HEK293 (cell line): ENCODE measurements around the gene ARHGDIA.

Experiments used
- CTCF ChIA-PET: fragments of 350-600 bp; formaldehyde crosslinking; extraction: SDS; loops from one replicate; lab custom pipeline; 2021; ENCODE audit warnings: antibody characterized with exemption; lab: Yijun Ruan, JAX
- POLR2A ChIA-PET: fragments of 300-600 bp; formaldehyde crosslinking; extraction: SDS; loops from one replicate; lab custom pipeline; 2020; ENCODE audit warnings: antibody characterized with exemption, inconsistent platforms; lab: Yijun Ruan, JAX
- H3K27ac ChIP-seq: fragments of 200-500 bp; sonication (Bioruptor generic); 2 replicates; pipeline ENCODE4 v1.5.1; 2014; ENCODE audit warnings: low read depth, low read length, control low read depth, inconsistent platforms; ENCODE audit errors: extremely low read depth
- H3K36me3 ChIP-seq, 2 experiments: fragments of 200-500 bp in 1 of 2; sonication (Bioruptor generic) in 1 of 2; 1 replicate in 1 of 2; 2 replicates in 1 of 2; pipeline ENCODE4 v1.5.1; 2014 to 2017; ENCODE audit warnings: inconsistent platforms in 2 of 2, low read length in 2 of 2; ENCODE audit not compliant: control insufficient read depth in 2 of 2, insufficient read depth in 1 of 2
- H3K4me1 ChIP-seq: fragments of 200-500 bp; sonication (Bioruptor generic); 2 replicates; pipeline ENCODE4 v1.5.1; 2014; ENCODE audit warnings: mild to moderate bottlenecking, low read length, inconsistent platforms; ENCODE audit not compliant: control insufficient read depth, insufficient read depth
- H3K4me3 ChIP-seq: 2 replicates; pipeline ENCODE4 v1.5.1; 2011; ENCODE audit warnings: low read depth, mild to moderate bottlenecking, control low read depth, low read length, moderate library complexity
- H3K9me3 ChIP-seq: fragments of 200-500 bp; sonication (Bioruptor generic); 2 replicates; pipeline ENCODE4 v1.5.1; 2014; ENCODE audit warnings: low read depth, low read length, inconsistent platforms; ENCODE audit not compliant: control insufficient read depth, insufficient read depth
- ELK4 ChIP-seq: IDR thresholded peaks from 2 replicates; pipeline ENCODE4 v1.6.1; 2011; ENCODE audit warnings: mild to moderate bottlenecking, low read depth, low read length, borderline replicate concordance
- GLIS1 ChIP-seq: fragments of 450-650 bp; formaldehyde crosslinking; IDR thresholded peaks from 2 replicates; pipeline ENCODE4 v1.5.1; 2016; ENCODE audit warnings: missing biosample characterization, missing genetic modification characterization
- KLF1 ChIP-seq: fragments of 450-650 bp; formaldehyde crosslinking; IDR thresholded peaks from 2 replicates; pipeline ENCODE4 v1.5.1; 2016; ENCODE audit warnings: missing biosample characterization, missing genetic modification characterization
- PRDM6 ChIP-seq: fragments of 450-650 bp; formaldehyde crosslinking; IDR thresholded peaks from 2 replicates; pipeline ENCODE4 v1.5.1; 2017; ENCODE audit warnings: missing biosample characterization, missing genetic modification characterization
- SCRT2 ChIP-seq: fragments of 450-650 bp; formaldehyde crosslinking; IDR thresholded peaks from 2 replicates; pipeline ENCODE4 v1.5.1; 2016; ENCODE audit warnings: missing biosample characterization, missing genetic modification characterization
- SETDB1 ChIP-seq: IDR thresholded peaks from one replicate; pipeline ENCODE4 v1.6.1; 2017; ENCODE audit warnings: mild to moderate bottlenecking, low read length, moderate library complexity, mixed read lengths; ENCODE audit not compliant: insufficient read length
- WT1 ChIP-seq: fragments of 450-650 bp; formaldehyde crosslinking; IDR thresholded peaks from 2 replicates; pipeline ENCODE4 v1.5.1; 2016; ENCODE audit warnings: missing biosample characterization, missing genetic modification characterization
- YY2 ChIP-seq: fragments of 450-650 bp; formaldehyde crosslinking; IDR thresholded peaks from 2 replicates; pipeline ENCODE4 v1.5.1; 2016; ENCODE audit warnings: missing biosample characterization, missing genetic modification characterization
- ZBTB1 ChIP-seq: fragments of 450-650 bp; formaldehyde crosslinking; IDR thresholded peaks from 2 replicates; pipeline ENCODE4 v1.5.1; 2016; ENCODE audit warnings: missing biosample characterization, missing genetic modification characterization
- ZBTB44 ChIP-seq: fragments of 450-650 bp; IDR thresholded peaks from 2 replicates; pipeline ENCODE4 v1.5.1; 2018; ENCODE audit warnings: missing biosample characterization, mild to moderate bottlenecking, missing genetic modification characterization
- ZBTB6 ChIP-seq: fragments of 450-650 bp; formaldehyde crosslinking; IDR thresholded peaks from 2 replicates; pipeline ENCODE4 v1.5.1; 2017; ENCODE audit warnings: missing biosample characterization, missing genetic modification characterization
- ZBTB7A ChIP-seq: fragments of 450-650 bp; formaldehyde crosslinking; IDR thresholded peaks from 2 replicates; pipeline ENCODE4 v1.5.1; 2016; ENCODE audit warnings: low read depth, missing biosample characterization, missing genetic modification characterization
- ZNF19 ChIP-seq: fragments of 450-650 bp; formaldehyde crosslinking; IDR thresholded peaks from 2 replicates; pipeline ENCODE4; 2016; ENCODE audit warnings: missing biosample characterization, missing genetic modification characterization, low read depth
- ZNF2 ChIP-seq: fragments of 450-650 bp; formaldehyde crosslinking; IDR thresholded peaks from 2 replicates; pipeline ENCODE4 v1.5.1; 2016; ENCODE audit warnings: missing biosample characterization, missing genetic modification characterization
- ZNF221 ChIP-seq: fragments of 450-650 bp; formaldehyde crosslinking; IDR thresholded peaks from 2 replicates; pipeline ENCODE4 v1.5.1; 2017; ENCODE audit warnings: missing biosample characterization, missing genetic modification characterization, borderline replicate concordance
- ZNF266 ChIP-seq: fragments of 450-650 bp; formaldehyde crosslinking; IDR thresholded peaks from 2 replicates; pipeline ENCODE4 v1.5.1; 2016; ENCODE audit warnings: missing biosample characterization, missing genetic modification characterization, low read depth
- ZNF292 ChIP-seq: fragments of 450-650 bp; formaldehyde crosslinking; IDR thresholded peaks from 2 replicates; pipeline ENCODE4 v1.5.1; 2016; ENCODE audit warnings: low read depth, missing biosample characterization, missing genetic modification characterization, borderline replicate concordance
- ZNF324 ChIP-seq: fragments of 450-650 bp; formaldehyde crosslinking; IDR thresholded peaks from 2 replicates; pipeline ENCODE4 v1.5.1; 2016; ENCODE audit warnings: missing biosample characterization, missing genetic modification characterization
- ZNF416 ChIP-seq: fragments of 450-650 bp; formaldehyde crosslinking; IDR thresholded peaks from 2 replicates; pipeline ENCODE4 v1.5.1; 2016; ENCODE audit warnings: missing biosample characterization, missing genetic modification characterization
- ZNF624 ChIP-seq: fragments of 450-650 bp; formaldehyde crosslinking; IDR thresholded peaks from 2 replicates; pipeline ENCODE4 v1.5.1; 2017; ENCODE audit warnings: missing biosample characterization, missing genetic modification characterization
- ZNF677 ChIP-seq: fragments of 450-650 bp; IDR thresholded peaks from 2 replicates; pipeline ENCODE4 v1.5.0; 2018; ENCODE audit warnings: missing biosample characterization, mild to moderate bottlenecking, missing genetic modification characterization, moderate library complexity
- ZNF837 ChIP-seq: fragments of 450-650 bp; formaldehyde crosslinking; IDR thresholded peaks from 2 replicates; pipeline ENCODE4 v1.5.1; 2016; ENCODE audit warnings: missing biosample characterization, missing genetic modification characterization
- ZSCAN18 ChIP-seq: fragments of 450-650 bp; formaldehyde crosslinking; IDR thresholded peaks from 2 replicates; pipeline ENCODE4 v1.5.1; 2016; ENCODE audit warnings: missing biosample characterization, missing genetic modification characterization
- ZXDB ChIP-seq: fragments of 450-650 bp; formaldehyde crosslinking; IDR thresholded peaks from 2 replicates; pipeline ENCODE4 v1.5.1; 2016; ENCODE audit warnings: missing biosample characterization, missing genetic modification characterization
- TF ChIP-seq, protein P1 (sequence below): fragments of 450-650 bp; formaldehyde crosslinking; IDR thresholded peaks from 2 replicates; pipeline ENCODE4 v1.5.1; 2016; ENCODE audit warnings: missing biosample characterization, missing genetic modification characterization

The ARHGDIA gene

GRCh38 chr17:81822996-81823819 is 47.9 kb downstream of the ARHGDIA start (continued):
- TF ChIP-seq ELK4 (no peak), ZBTB6 (tag by site-specific recombination) (0 out of 2 replicates have a peak, but pooled peaks have one; percentile 13), GLIS1 (tag by site-specific recombination) (no peak), WT1 (tag by site-specific recombination) (no peak), ZNF19 (tag by site-specific recombination) (no peak), ZNF416 (tag by site-specific recombination) (no peak), SETDB1 (no peak), ZNF837 (tag by site-specific recombination) (no peak), SCRT2 (tag by site-specific recombination) (no peak)

DNA sequence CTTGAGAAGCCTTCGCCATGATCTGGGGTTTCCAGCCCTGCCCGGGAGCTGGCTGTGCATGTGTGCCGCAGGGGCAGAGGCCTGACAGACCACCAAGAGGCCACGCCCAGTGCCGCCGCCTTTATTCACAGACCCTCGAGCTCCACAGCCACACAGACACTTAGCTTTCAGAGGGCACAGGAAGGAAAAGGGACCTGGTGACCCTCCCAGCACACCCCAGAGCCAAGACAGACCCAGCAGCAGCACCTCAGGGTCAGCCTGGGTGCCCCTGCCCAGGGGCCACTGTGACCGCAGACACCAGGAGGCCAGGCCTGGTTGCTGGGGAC is 48.9 kb downstream of the ARHGDIA start:
- peaks cover 10% of the 10 kb centered on the region for H3K4me1 ChIP-seq
- H3K36me3 ChIP-seq, result peaks cover 0 to 10% of the 10 kb centered on the region in 2 experiments; a peak in 1 of 3 replicates
- H3K4me3 ChIP-seq, result no peak overlapping the region
- ChIA-PET CTCF (interaction anchor here (0.6 to 1.8 kb wide), 15 partner anchors 8 to 563 kb away, joined by 3 to 12 read pairs (median 4); partner anchors contain the start of genes CCDC137, MCRIP1 and PPP1R27), POLR2A (interaction anchor here (1.2 to 2.1 kb wide), 5 partner anchors 11 to 119 kb away, joined by 3 to 9 read pairs (median 5); partner anchors contain the start of genes MCRIP1 and MRPL12)
- peak overlapping the region; percentile 44; the same call in 1 of the 2 replicates for H3K27ac ChIP-seq
- H3K9me3 ChIP-seq, result no peaks in the 10 kb centered on the region
- TF ChIP-seq ZNF266 (tag by site-specific recombination) (no peak), ZXDB (tag by site-specific recombination) (no peak), PRDM6 (no peak), ZSCAN18 (tag by site-specific recombination) (no peak), ZBTB7A (tag by site-specific recombination) (no peak), ZNF324 (no peak), ZBTB1 (tag by site-specific recombination) (no peak), ZNF221 (tag by site-specific recombination) (no peak), ZBTB44 (tag by site-specific recombination) (no peak), ZNF677 (tag by site-specific recombination) (no peak), YY2 (no peak), ZNF624 (no peak), KLF1 (tag by site-specific recombination) (no peak), ZNF292 (tag by site-specific recombination) (no peak), ZNF2 (tag by site-specific recombination) (no peak)
- TF ChIP-seq, protein P1, sequence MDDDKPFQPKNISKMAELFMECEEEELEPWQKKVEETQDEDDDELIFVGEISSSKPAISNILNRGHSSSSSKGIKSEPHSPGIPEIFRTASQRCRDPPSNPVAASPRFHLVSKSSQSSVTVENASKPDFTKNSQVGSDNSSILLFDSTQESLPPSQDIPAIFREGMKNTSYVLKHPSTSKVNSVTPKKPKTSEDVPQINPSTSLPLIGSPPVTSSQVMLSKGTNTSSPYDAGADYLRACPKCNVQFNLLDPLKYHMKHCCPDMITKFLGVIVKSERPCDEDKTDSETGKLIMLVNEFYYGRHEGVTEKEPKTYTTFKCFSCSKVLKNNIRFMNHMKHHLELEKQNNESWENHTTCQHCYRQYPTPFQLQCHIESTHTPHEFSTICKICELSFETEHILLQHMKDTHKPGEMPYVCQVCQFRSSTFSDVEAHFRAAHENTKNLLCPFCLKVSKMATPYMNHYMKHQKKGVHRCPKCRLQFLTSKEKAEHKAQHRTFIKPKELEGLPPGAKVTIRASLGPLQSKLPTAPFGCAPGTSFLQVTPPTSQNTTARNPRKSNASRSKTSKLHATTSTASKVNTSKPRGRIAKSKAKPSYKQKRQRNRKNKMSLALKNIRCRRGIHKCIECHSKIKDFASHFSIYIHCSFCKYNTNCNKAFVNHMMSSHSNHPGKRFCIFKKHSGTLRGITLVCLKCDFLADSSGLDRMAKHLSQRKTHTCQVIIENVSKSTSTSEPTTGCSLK (tag by site-specific recombination), result no peak
